Thymus (tissue), 11 donors: ENCODE results near the gene STAT2. TPM values are rescaled to one million over a fixed set of nuclear protein-coding genes. Genes with fewer than 3 reads are reported as not detected.

ENCODE experiments used
- DNase-seq, 9 donors: peaks; one replicate each; pipeline ENCODE4 v3.0.0-alpha.2; 2013; ENCODE audit warnings: low spot score in 9 of 9, low read depth in 6 of 9, missing footprints in 1 of 9
- H3K27ac ChIP-seq, 2 donors: one replicate each; pipeline ENCODE4 v1.5.1; 2013; ENCODE audit warnings: control low read depth in 1 of 2, low read depth in 1 of 2, low read length in 1 of 2, mild to moderate bottlenecking in 1 of 2, moderate library complexity in 1 of 2
- H3K27me3 ChIP-seq, 2 donors: one replicate each; pipeline ENCODE4 v1.5.1; 2013; ENCODE audit warnings: low read length in 1 of 2; ENCODE audit not compliant: control insufficient read depth in 2 of 2, insufficient read depth in 1 of 2
- H3K36me3 ChIP-seq, 2 donors: one replicate each; pipeline ENCODE4 v1.5.1; 2013; ENCODE audit warnings: low read length in 1 of 2, mild to moderate bottlenecking in 1 of 2, moderate library complexity in 1 of 2; ENCODE audit not compliant: control insufficient read depth in 2 of 2, insufficient read depth in 2 of 2
- H3K4me1 ChIP-seq, 2 donors: one replicate each; pipeline ENCODE4 v1.5.1; 2013; ENCODE audit warnings: low read length in 2 of 2; ENCODE audit not compliant: control insufficient read depth in 2 of 2, insufficient read depth in 2 of 2
- H3K4me3 ChIP-seq, 2 donors: one replicate each; pipeline ENCODE4 v1.5.1; 2013; ENCODE audit warnings: low read length in 2 of 2, control low read depth in 1 of 2, mild to moderate bottlenecking in 1 of 2
- H3K9me3 ChIP-seq, 2 donors: one replicate each; pipeline ENCODE4 v1.5.1; 2013; ENCODE audit warnings: low read length in 1 of 2, mild to moderate bottlenecking in 1 of 2; ENCODE audit not compliant: control insufficient read depth in 2 of 2, insufficient read depth in 1 of 2
- WGBS: extraction: QIAGEN DNeasy Blood & Tissue Kit; methylation state at CpG from one replicate; pipeline ENCODE4 v1.1.7; 2013; 5-methylcytosine and 5-hydroxymethylcytosine counted together
- polyA plus RNA-seq: library from polyadenylated mRNA; stranded (reverse); fragments of 200-250 nt; gene quantifications from one replicate; pipeline ENCODE4 v1.2.3, GENCODE V29; 2013
- total RNA-seq: library from RNA; stranded (reverse); fragments of 120-200 nt; gene quantifications from one replicate; pipeline ENCODE4 v1.2.4, GENCODE V29; 2013
- donor health status: healthy.

STAT2 gene
- total and polyA plus RNA-seq, 2 donors: 73.3 to 102 TPM

GRCh38 chr12:56391721-56392120 is 31.8 kb upstream of the STAT2 start:
- Histone ChIP-seq H3K4me1 (no peaks in the 10 kb centered on the region), H3K27ac (no peak overlapping the region), H3K27me3 (no peaks in the 10 kb centered on the region), H3K9me3 (no peaks in the 10 kb centered on the region), H3K36me3 (no peaks in the 10 kb centered on the region), H3K4me3 (no peak overlapping the region)
- DNase-seq: no peak
- 100% methylated on average over 1 of the region's 1 CpG for WGBS

- 95% methylated on average over 5 of the region's 5 CpGs for WGBS
- Histone ChIP-seq H3K4me3 (no peak overlapping the region), H3K27me3 (no peaks in the 10 kb centered on the region), H3K9me3 (no peaks in the 10 kb centered on the region), H3K27ac (no peak overlapping the region), H3K36me3 (no peaks in the 10 kb centered on the region), H3K4me1 (no peaks in the 10 kb centered on the region)
- no peak for DNase-seq
These were observed 29.5 kb upstream of the STAT2 start for GRCh38 chr12:56389412-56389811.

GRCh38 chr12:56387152-56387736 is 27.3 kb upstream of the STAT2 start:
- Histone ChIP-seq H3K36me3 (no peaks in the 10 kb centered on the region), H3K4me3 (no peak overlapping the region), H3K27ac (no peak overlapping the region), H3K9me3 (no peaks in the 10 kb centered on the region), H3K4me1 (no peaks in the 10 kb centered on the region), H3K27me3 (no peaks in the 10 kb centered on the region)
- 84% methylated on average over 7 of the region's 7 CpGs for WGBS
- DNase-seq: no peak

GRCh38 chr12:56385873-56386272 is 26.0 kb upstream of the STAT2 start:
- 95% methylated on average over 1 of the region's 1 CpG for WGBS
- Histone ChIP-seq H3K4me3 (no peak overlapping the region), H3K27ac (no peak overlapping the region), H3K36me3 (no peaks in the 10 kb centered on the region), H3K9me3 (no peaks in the 10 kb centered on the region), H3K27me3 (no peaks in the 10 kb centered on the region), H3K4me1 (no peaks in the 10 kb centered on the region)
- DNase-seq: no peak

- Histone ChIP-seq H3K27ac (no peak overlapping the region), H3K4me3 (no peak overlapping the region), H3K4me1 (no peaks in the 10 kb centered on the region), H3K36me3 (no peaks in the 10 kb centered on the region), H3K27me3 (no peaks in the 10 kb centered on the region), H3K9me3 (no peaks in the 10 kb centered on the region)
- 99% methylated on average over 16 of the region's 16 CpGs for WGBS
- no peak for DNase-seq
These were observed 22.7 kb upstream of the STAT2 start for GRCh38 chr12:56382611-56383010.

GRCh38 chr12:56377989-56378316 is 18.0 kb upstream of the STAT2 start:
- 88% methylated on average over 1 of the region's 1 CpG for WGBS

GRCh38 chr12:56377310-56377988 is 17.5 kb upstream of the STAT2 start:
- no peaks in the 10 kb centered on the region for H3K9me3 ChIP-seq
- no peaks in the 10 kb centered on the region for H3K27me3 ChIP-seq
- no peak overlapping the region for H3K4me3 ChIP-seq
- no peak for DNase-seq
- no peaks in the 10 kb centered on the region for H3K4me1 ChIP-seq
- 92% methylated on average over 4 of the region's 4 CpGs for WGBS
- H3K36me3 ChIP-seq: no peaks in the 10 kb centered on the region
- H3K27ac ChIP-seq: no peak overlapping the region

More at GRCh38 chr12:56377989-56378316, 18.0 kb upstream of the STAT2 start:
- Histone ChIP-seq H3K4me1 (no peaks in the 10 kb centered on the region), H3K27ac (no peak overlapping the region), H3K27me3 (no peaks in the 10 kb centered on the region), H3K9me3 (no peaks in the 10 kb centered on the region), H3K4me3 (no peak overlapping the region), H3K36me3 (no peaks in the 10 kb centered on the region)
- no peak for DNase-seq

GRCh38 chr12:56375598-56376434 is 15.9 kb upstream of the STAT2 start:
- Histone ChIP-seq H3K27me3 (no peaks in the 10 kb centered on the region), H3K4me1 (no peaks in the 10 kb centered on the region), H3K36me3 (no peaks in the 10 kb centered on the region), H3K9me3 (no peaks in the 10 kb centered on the region), H3K4me3 (no peak overlapping the region), H3K27ac (no peak overlapping the region)
- DNase-seq: no peak
- 80% methylated on average over 11 of the region's 11 CpGs for WGBS
